ENCODE results near the gene MSANTD2.

GRCh38 chr11:124840666-124841065, 40.5 kb upstream of the MSANTD2 start:
- no peak for TF ChIP-seq CTCF (conservative IDR thresholded peaks at IDR 0.05; ENCODE audit: low read depth, low read length)
- no peak for TF ChIP-seq RAD21 (IDR thresholded peaks at IDR 0.05; ENCODE audit: low read length)
- TF ChIP-seq FOS (IDR thresholded peaks at IDR 0.05; ENCODE audit: low read depth, low read length) = no peak
- no peak for TF ChIP-seq POLR2A (IDR thresholded peaks at IDR 0.05; ENCODE audit: low read depth, low read length)
- TF ChIP-seq RFX5 (IDR thresholded peaks at IDR 0.05; ENCODE audit: low read depth, low read length) = no peak
- TF ChIP-seq RCOR1 (IDR thresholded peaks at IDR 0.05; ENCODE audit: insufficient replicate concordance, low read length) = no peak
- no peak for TF ChIP-seq CHD1 (IDR thresholded peaks at IDR 0.05; ENCODE audit: low read depth, low read length)
- no peak for TF ChIP-seq BHLHE40 (IDR thresholded peaks at IDR 0.05; ENCODE audit: low read depth, low read length)
- TF ChIP-seq MAFK (IDR thresholded peaks at IDR 0.05; ENCODE audit: low read depth, low read length) = no peak
- no peak for TF ChIP-seq CEBPB (IDR thresholded peaks at IDR 0.05; ENCODE audit: low read depth, low read length)
- TF ChIP-seq USF2 (IDR thresholded peaks at IDR 0.05; ENCODE audit: low read depth, low read length) = no peak
- no peak for TF ChIP-seq MAZ (IDR thresholded peaks at IDR 0.05; ENCODE audit: borderline replicate concordance, low read depth, low read length)
- no peak for TF ChIP-seq SMC3 (IDR thresholded peaks at IDR 0.05; ENCODE audit: low read depth, low read length)
